GM19324 (cell line): Measurements from ENCODE around the gene PHTF2.

Experiments
- ATAC-seq: cut with Tn5 transposase; IDR thresholded peaks from one replicate; pipeline ENCODE4 v1.9.1; 2021; ENCODE audit warnings: mild to moderate bottlenecking, moderate library complexity; ENCODE audit not compliant: unreplicated experiment, low FRiP score

Gene PHTF2

DNA sequence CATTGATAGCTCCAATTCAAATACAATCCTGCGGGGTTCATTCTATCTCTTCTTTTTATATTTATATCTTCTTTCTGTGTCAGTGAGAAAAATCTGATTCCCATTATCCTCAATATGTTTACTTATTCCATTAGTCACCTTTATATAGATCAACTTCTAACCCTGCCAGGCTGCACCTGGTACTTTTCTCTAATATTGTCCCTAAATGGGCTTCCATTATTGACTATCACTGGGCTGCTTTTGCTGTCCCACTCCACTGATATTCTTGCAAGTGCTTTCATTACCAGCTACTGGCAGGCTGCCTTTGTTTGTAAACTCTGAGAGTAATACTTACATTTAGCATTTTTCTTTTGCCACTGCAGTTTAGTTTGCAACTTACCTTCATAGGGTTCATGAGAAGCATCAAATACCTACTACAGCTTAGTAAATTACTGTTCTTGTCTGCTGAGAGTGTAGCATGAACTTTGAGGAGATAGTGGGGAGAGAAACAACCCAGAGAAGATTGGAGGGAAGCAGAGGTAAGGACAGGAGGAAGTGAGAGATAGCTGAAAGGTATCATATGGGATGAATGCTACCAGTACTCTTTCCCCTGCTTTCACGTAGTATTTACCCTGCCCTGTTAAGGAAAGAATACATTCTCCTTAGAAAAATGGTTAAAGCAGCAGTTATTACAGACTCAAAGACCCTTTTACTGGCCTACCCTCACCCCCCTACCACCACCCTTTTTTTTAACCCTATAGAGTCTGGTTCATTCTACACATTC, 119.1 kb downstream of the PHTF2 start:
- no peak for ATAC-seq

DNA sequence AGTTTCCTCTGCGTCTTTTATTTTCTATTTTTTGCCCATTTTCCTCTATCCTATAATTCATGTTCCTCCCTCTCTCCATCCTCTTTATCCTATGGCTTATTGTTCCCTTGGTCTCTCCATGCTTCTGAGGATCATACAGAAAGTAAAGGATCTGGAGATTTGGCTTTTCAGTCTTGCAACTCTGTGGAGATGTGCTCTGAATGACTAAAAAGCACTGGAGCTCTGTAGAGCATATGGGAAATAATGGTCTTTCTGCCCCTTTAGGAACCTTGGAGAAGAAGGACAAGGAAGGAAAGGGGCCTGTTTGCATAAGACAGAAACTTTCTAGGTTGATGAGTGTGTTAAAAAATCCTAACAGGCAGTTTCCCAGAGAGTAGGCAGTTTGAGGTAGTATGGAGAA, 120.1 kb downstream of the PHTF2 start:
- no peak for ATAC-seq

DNA sequence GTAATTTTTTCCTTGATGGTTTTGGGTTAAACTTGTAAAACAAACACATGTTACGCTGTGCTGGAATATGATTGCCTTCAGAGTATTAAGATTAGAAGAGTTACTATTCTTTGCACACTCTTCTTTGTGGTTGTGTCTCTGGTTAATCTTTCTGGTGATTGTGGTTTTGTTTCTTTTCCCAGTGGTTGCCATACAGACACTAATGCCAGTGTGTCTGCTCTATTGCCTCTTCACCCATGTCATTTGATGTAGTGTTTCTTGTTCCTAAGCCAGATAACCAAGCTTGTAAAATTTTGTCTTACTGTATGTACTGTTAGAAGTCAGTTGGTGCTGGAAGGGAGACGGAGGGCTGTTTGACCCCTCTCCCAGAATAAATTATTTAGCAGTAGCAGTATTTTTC, 124.8 kb downstream of the PHTF2 start:
- no peak for ATAC-seq

GRCh38 chr7:77930496-77930895, 131.9 kb downstream of the PHTF2 start:
- ATAC-seq: no peak

- no peak for ATAC-seq
Measured at GRCh38 chr7:77931841-77932240, 133.3 kb downstream of the PHTF2 start.

DNA sequence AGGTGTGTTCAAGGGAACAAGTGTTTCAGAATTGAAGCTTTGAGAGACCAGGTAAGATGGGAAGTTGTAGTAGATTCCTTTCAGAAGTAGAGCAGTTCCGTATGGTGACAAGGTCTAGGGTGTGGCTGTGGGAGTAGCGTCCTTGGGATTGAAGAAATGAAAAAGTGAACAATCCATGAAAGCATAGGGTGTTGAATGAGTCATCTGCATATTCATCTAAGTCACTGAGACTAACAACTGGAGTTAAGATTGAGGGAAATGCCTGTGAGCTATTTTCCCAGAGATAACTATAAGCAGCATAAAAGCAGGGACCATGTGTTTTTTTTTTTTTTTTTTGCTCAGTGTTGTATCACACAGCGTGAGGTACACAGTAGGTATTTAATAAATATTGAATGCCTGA, 134.8 kb downstream of the PHTF2 start:
- no peak for ATAC-seq

DNA sequence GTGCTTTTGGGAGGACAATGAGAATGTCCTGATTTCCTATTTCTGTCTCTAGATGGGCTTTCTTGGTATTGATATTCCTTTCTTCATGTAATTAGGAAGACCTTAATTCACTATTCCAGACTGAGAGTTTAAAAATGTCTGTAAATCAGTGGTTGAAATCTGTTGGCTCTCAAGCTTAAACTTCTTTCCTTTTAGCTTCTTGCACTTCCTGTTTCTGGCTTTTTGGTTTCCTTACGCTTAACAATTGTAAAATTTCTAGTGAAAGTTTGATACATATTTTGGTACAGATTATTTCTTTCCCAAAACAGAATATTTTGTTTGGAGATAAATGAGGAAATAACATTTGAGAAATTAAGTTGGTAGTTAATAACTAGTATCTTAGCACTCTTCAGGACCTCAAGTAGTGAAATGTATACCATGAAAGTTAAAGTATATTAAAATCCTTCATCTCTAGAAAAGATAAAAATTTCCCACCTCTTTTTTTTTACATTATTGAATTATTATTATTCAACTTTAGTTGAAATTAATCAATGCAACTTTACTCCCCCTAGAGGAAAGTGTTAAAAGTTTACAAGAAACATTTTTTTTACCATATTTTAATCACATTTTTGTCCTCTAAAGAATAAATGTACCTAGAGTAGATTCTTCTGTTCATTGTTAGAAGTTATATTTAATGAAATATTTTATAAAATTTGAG, 137.2 kb downstream of the PHTF2 start:
- ATAC-seq: no peak

DNA sequence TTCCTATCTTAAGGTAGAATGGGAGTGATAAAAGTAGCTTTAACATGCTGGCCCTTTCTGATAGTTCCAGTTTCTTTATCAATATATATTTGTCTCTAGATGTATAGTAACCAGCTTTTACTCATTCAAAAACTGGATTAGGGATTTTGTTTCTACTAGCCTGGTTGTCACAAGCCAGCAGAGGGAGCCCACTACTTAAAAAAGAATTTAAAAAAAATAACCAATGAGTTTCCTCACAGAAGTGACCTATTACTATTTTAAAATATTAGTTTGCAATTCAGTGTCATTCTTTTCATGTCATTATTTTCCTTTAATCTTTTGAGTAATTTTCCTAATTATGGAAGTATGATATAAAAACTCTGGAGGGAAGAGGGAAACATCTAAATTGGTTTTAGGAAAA, 142.1 kb downstream of the PHTF2 start:
- ATAC-seq: no peak

- no peak for ATAC-seq
Measured at GRCh38 chr7:77942431-77942830, 143.9 kb downstream of the PHTF2 start.

DNA sequence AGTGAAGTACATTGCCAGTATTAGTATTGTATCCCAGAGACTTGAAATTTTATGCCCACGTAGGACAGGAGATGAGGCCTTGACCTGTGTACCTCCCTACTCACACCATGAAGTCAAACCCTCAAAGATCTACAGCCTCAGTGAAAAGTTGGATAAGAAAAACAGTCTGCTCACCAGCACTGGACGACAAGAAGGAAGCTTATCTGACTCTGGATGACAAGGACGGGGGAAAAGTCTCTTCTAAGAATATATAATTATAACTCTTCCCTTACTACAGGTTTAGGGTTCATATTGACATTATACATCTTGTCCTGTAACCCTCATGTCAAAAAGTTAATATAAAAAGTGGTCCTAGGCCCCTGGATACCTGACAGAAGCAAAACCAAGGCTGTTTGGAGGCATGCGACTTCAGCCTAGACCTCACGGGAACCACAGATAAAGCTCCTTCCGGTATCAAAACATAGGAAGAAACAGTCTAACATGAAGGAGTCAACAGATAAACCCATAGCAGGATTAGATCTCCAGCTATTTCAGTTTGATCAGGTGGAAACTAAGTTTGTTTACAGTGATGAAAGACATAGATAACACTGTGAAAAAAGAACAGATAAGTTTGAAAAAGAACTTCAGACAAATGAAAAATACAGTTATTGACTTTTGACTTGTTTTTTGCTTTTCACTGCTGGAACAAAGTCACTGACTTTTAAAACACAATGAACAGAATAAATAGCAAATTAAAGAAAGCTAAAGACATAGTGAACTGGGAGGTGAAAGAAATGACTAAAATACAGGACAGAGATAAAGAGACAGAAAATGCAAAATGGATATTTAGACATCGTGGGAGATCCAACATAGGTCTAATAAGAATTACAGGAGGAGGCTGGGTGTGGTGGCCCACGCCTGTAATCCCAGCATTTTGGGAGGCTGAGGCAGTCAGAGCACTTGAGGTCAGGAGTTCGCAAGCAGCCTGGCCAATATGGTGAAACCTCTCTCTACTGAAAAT, 145.9 kb downstream of the PHTF2 start:
- no peak for ATAC-seq

- no peak for ATAC-seq
Measured at GRCh38 chr7:77950548-77950947, 152.0 kb downstream of the PHTF2 start.

GRCh38 chr7:77954773-77955555, 156.4 kb downstream of the PHTF2 start:
- ATAC-seq: no peak

DNA sequence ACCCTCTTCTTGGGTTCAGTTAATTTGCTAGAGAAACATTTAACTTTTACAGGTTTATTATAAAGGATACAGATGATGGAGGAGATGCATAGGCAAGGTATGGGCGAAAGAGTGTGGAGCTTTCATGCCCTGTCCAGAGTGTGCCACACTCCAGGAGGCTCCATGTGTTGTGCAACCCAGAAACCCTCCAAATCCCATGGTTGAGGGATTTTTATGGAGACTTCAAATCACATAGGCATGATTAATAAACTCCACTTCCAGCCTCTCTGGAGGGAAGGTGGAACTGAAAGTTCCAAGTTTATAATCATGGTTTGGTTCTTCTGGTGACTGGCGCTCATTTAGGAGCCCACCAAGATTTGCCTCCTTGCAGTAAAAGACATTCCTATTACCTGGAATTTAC, 159.9 kb downstream of the PHTF2 start:
- no peak for ATAC-seq

GRCh38 chr7:77959080-77959479, 160.5 kb downstream of the PHTF2 start:
- ATAC-seq: no peak

DNA sequence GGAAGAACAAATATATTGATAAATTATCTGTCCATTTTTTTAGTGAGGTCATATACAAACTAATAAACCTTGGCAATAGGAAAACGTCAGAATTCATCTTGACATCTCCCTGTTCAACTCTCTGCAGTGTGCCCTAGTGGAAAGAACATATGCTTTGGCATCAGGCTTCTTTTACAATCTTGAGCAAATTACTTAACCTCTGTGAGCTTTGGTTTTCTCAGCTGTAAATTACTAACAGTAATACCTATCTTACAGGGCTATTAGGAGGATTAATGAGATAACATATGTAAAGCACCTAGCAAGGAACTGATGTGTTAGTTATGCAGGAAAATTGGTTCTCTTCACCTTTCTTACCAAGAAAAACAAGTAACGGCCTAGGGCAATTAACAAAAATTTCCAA, 161.8 kb downstream of the PHTF2 start:
- ATAC-seq: no peak

GRCh38 chr7:77967429-77967828, 168.9 kb downstream of the PHTF2 start:
- no peak for ATAC-seq

DNA sequence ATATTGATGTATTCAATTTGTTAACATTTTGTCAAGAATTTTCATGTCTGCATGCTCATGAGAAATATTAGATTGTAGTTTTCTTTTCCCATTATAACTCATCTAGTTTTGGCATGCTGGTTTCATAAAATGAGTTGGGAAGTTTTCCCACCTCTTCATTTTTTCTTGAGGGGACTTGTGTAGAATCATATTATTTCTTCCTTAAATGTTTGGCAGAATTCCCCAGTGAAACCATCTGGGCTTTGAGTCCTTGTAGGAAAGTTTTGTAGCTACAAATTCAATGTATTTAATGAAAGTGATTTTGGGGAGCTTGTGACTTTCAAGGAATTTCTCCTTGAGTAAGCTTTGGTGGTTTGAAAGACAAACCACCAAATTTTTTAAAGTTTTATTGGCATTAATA, 173.2 kb downstream of the PHTF2 start:
- ATAC-seq: no peak

DNA sequence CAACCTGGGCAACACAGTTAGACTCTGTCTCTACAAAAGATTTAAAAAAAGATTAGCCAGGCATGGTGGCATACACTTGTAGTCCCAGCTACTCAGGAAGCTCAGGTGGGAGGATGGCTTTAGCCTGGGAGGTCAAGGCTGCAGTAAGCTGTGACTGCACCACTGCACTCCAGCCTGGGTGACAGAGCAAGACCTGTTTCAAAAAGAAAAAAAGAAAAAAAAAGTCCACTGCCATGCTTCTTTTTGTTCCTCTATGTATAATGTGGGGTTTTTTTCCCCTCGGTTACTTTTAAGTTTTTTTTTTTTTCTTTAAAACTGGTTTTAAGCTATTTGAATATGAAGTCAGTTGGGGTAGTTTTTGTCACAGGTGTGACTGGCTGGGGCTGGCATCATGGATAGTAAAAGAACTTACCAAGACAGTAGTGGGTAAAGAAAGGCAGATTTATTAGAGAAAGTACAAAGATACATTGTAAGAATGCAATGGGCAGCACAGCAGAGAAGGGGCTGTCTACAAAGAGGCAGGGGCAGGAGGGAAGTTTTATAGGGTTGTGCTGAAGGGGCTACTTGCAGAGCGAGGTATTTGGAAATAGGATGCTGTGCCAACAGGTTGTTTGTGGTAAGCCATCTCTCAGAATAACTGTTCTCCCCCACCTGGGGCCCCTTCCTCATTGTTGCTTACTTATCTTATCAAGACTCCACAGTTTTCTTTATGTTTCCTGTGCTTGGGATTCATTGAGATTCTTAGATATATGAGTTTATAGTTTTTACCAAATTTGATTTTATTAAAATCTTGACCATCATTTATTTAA, 177.3 kb downstream of the PHTF2 start:
- no peak for ATAC-seq

- ATAC-seq: no peak
Measured at GRCh38 chr7:77979219-77979618, 180.6 kb downstream of the PHTF2 start.
